HG03520 (cell line): ENCODE measurements around the gene GNG11.

Experiments used
- ATAC-seq: cut with Tn5 transposase; IDR thresholded peaks from one replicate; pipeline ENCODE4 v1.9.1; 2021; ENCODE audit warnings: mild to moderate bottlenecking, moderate library complexity; ENCODE audit not compliant: unreplicated experiment

The GNG11 gene

GRCh38 chr7:93921607-93922566 lies at the start of gene GNG11:
TSS of gene GNG11 (plus strand) at chr7:93921735. CDS start at chr7:93922138, 403 bp downstream.
- peak; percentile 78 for ATAC-seq

- no peak for ATAC-seq
Measured at GRCh38 chr7:93873998-93874574, 47.4 kb upstream of the GNG11 start.

GRCh38 chr7:93877742-93878141 lies 43.8 kb upstream of the GNG11 start:
- ATAC-seq = no peak

- ATAC-seq = no peak
Measured at GRCh38 chr7:93879356-93879755, 42.2 kb upstream of the GNG11 start.

GRCh38 chr7:93882468-93882867 lies 39.1 kb upstream of the GNG11 start:
- no peak for ATAC-seq

GRCh38 chr7:93883078-93883916 lies 38.2 kb upstream of the GNG11 start:
- ATAC-seq = no peak

- no peak for ATAC-seq
Measured at GRCh38 chr7:93883917-93884345, 37.6 kb upstream of the GNG11 start.

- no peak for ATAC-seq
Measured at GRCh38 chr7:93884541-93884940, 37.0 kb upstream of the GNG11 start.

GRCh38 chr7:93889261-93889660 lies 32.3 kb upstream of the GNG11 start:
- ATAC-seq = no peak

GRCh38 chr7:93890041-93890463 lies 31.5 kb upstream of the GNG11 start:
- no peak for ATAC-seq

- ATAC-seq = no peak
Measured at GRCh38 chr7:93890464-93891068, 31.0 kb upstream of the GNG11 start, which contains the start of gene TFPI2. TSS of gene TFPI2 (minus strand) at chr7:93890753. CDS start at chr7:93890678, 75 bp downstream.

- no peak for ATAC-seq
Measured at GRCh38 chr7:93894426-93894825, 27.1 kb upstream of the GNG11 start.

- no peak for ATAC-seq
Measured at GRCh38 chr7:93894966-93895640, 26.4 kb upstream of the GNG11 start.

- ATAC-seq = no peak
Measured at GRCh38 chr7:93895859-93896600, 25.5 kb upstream of the GNG11 start.

- ATAC-seq = no peak
Measured at GRCh38 chr7:93897680-93898079, 23.9 kb upstream of the GNG11 start.

- no peak for ATAC-seq
Measured at GRCh38 chr7:93902777-93903423, 18.6 kb upstream of the GNG11 start.

- ATAC-seq = no peak
Measured at GRCh38 chr7:93906267-93906666, 15.3 kb upstream of the GNG11 start, which contains the start of gene GNGT1. TSS of gene GNGT1 (plus strand) at chr7:93906567. CDS start at chr7:93906747, 180 bp downstream.

GRCh38 chr7:93910076-93910994 lies 11.2 kb upstream of the GNG11 start:
- ATAC-seq = no peak
